Loucy (cell line): ENCODE results near the gene PNPLA7.

Experiments used
- EZH2phosphoT487 ChIP-seq: fragments of 200-600 bp; IDR thresholded peaks from 2 replicates; pipeline ENCODE4 v1.6.1; 2018; ENCODE audit warnings: antibody characterized with exemption, mild to moderate bottlenecking, moderate library complexity, borderline replicate concordance
- TF ChIP-seq, protein P1 (sequence below): fragments of 200-600 bp; sonication (generic); conservative IDR thresholded peaks from 2 replicates; pipeline ENCODE4 v1.5.1; 2014; ENCODE audit warnings: mild to moderate bottlenecking, antibody characterized with exemption, low read length

DNA sequence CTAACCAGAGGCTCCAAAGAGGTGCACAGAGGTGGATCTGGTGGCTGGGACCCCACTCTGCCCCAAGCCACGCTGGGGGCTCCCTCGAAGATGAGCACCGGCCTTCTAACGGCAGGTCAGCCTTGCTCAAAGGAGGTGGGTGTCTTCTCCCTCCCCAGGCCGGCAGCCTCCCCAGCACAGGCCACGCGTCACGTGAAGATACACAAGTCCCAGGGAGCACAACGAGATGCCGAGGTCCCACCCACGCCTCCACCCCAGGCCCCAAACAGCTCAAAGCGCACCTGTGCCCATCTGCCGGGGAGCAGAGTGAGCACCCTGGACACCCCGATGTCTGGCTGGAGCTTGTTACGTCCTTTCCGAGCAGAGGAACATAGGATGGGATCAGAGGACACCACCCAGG, 12.1 kb downstream of the PNPLA7 start:
- TF ChIP-seq, protein P1, sequence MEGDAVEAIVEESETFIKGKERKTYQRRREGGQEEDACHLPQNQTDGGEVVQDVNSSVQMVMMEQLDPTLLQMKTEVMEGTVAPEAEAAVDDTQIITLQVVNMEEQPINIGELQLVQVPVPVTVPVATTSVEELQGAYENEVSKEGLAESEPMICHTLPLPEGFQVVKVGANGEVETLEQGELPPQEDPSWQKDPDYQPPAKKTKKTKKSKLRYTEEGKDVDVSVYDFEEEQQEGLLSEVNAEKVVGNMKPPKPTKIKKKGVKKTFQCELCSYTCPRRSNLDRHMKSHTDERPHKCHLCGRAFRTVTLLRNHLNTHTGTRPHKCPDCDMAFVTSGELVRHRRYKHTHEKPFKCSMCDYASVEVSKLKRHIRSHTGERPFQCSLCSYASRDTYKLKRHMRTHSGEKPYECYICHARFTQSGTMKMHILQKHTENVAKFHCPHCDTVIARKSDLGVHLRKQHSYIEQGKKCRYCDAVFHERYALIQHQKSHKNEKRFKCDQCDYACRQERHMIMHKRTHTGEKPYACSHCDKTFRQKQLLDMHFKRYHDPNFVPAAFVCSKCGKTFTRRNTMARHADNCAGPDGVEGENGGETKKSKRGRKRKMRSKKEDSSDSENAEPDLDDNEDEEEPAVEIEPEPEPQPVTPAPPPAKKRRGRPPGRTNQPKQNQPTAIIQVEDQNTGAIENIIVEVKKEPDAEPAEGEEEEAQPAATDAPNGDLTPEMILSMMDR: no peak
- TF ChIP-seq EZH2phosphoT487: no peak
